ENCODE results near the gene TYW3. TPM values are rescaled to one million over a fixed set of nuclear protein-coding genes. Genes with fewer than 3 reads are reported as not detected.

Gene TYW3
- total and polyA plus RNA-seq, 2 experiments from 2014 or later, result 10.9 to 22.0 TPM

DNA sequence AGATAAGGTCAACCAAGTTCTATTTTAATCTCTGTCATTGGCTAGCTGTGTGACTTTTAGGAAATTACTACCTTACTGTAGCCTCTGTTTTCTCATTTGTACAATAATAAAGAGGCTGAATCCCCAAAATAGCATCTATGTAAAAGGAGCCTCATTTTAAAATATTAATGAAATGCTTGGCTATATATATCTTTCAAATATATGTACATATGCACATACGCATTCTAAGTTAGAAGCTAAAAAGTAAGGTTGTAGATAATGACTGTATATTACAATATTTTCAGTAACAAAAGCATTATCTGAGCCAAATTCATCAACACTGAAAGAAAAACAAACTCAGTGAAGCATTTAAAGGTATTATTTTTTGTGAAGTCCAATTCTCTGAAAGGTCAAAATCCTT, 44.6 kb downstream of the TYW3 start:
- H3K4me3 ChIP-seq, result no peak overlapping the region
- no peak overlapping the region for H3K27ac ChIP-seq
- no peaks in the 10 kb centered on the region for H3K36me3 ChIP-seq
- H3K4me1 ChIP-seq (ENCODE audit: low read depth), result peaks cover 13% of the 10 kb centered on the region
- H3K27me3 ChIP-seq, result no peaks in the 10 kb centered on the region
- no peak for DNase-seq (ENCODE audit: low read depth in 1 of 2, low spot score in 1 of 2)
- no peak for TF ChIP-seq CTCF (IDR thresholded peaks at IDR 0.05; ENCODE audit: low read depth, low read length)
- no peaks in the 10 kb centered on the region for H3K9me3 ChIP-seq (ENCODE audit: low read depth)

DNA sequence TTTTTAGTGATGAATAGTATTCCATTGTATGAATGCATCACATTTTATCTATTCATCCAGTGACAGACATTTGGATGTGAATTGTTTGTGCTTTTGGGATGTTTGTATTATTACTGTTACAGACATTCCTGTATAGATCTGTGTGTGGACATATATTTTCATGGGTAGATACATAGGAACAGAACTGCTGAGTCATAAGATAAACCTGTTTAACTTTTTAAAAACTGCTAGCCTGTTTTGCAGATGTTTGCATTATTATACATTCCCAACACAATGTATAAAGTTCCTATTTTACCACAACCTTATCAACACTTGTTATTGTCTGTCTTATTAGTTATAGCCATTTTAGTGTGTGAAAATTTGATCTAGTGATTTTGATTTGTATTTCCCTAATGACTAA, 46.8 kb downstream of the TYW3 start:
- Histone ChIP-seq H3K27me3 (no peaks in the 10 kb centered on the region), H3K27ac (no peak overlapping the region), H3K4me3 (no peak overlapping the region), H3K4me1 (ENCODE audit: low read depth) (no peaks in the 10 kb centered on the region), H3K36me3 (no peaks in the 10 kb centered on the region), H3K9me3 (ENCODE audit: low read depth) (no peaks in the 10 kb centered on the region)
- no peak for TF ChIP-seq CTCF (IDR thresholded peaks at IDR 0.05; ENCODE audit: low read depth, low read length)
- DNase-seq (ENCODE audit: low read depth in 1 of 2, low spot score in 1 of 2), result no peak

- Histone ChIP-seq H3K9me3 (ENCODE audit: low read depth) (no peaks in the 10 kb centered on the region), H3K4me3 (no peak overlapping the region), H3K27ac (no peak overlapping the region), H3K27me3 (no peaks in the 10 kb centered on the region), H3K36me3 (no peaks in the 10 kb centered on the region), H3K4me1 (ENCODE audit: low read depth) (no peaks in the 10 kb centered on the region)
- DNase-seq (ENCODE audit: low read depth in 1 of 2, low spot score in 1 of 2), result no peak
- no peak for TF ChIP-seq CTCF (IDR thresholded peaks at IDR 0.05; ENCODE audit: low read depth, low read length)
These were observed 47.6 kb downstream of the TYW3 start for GRCh38 chr1:74780594-74780993.

- H3K36me3 ChIP-seq, result no peaks in the 10 kb centered on the region
- no peak for TF ChIP-seq CTCF (IDR thresholded peaks at IDR 0.05; ENCODE audit: low read depth, low read length)
These were observed 53.0 kb downstream of the TYW3 start for GRCh38 chr1:74785944-74786343.

GRCh38 chr1:74790453-74790852, 57.5 kb downstream of the TYW3 start:
- no peak for TF ChIP-seq CTCF (IDR thresholded peaks at IDR 0.05; ENCODE audit: low read depth, low read length)
- DNase-seq (ENCODE audit: low read depth in 1 of 2, low spot score in 1 of 2), result no peak
- Histone ChIP-seq H3K9me3 (ENCODE audit: low read depth) (no peaks in the 10 kb centered on the region), H3K36me3 (no peaks in the 10 kb centered on the region), H3K4me1 (ENCODE audit: low read depth) (no peaks in the 10 kb centered on the region), H3K27ac (no peak overlapping the region), H3K27me3 (no peaks in the 10 kb centered on the region), H3K4me3 (no peak overlapping the region)

More at GRCh38 chr1:74785944-74786343, 53.0 kb downstream of the TYW3 start:
- H3K9me3 ChIP-seq (ENCODE audit: low read depth), result no peaks in the 10 kb centered on the region
- H3K4me1 ChIP-seq (ENCODE audit: low read depth), result no peaks in the 10 kb centered on the region
- no peak for DNase-seq (ENCODE audit: low read depth in 1 of 2, low spot score in 1 of 2)
- H3K27ac ChIP-seq, result no peak overlapping the region
- H3K27me3 ChIP-seq, result no peaks in the 10 kb centered on the region
- no peak overlapping the region for H3K4me3 ChIP-seq

- Histone ChIP-seq H3K36me3 (no peaks in the 10 kb centered on the region), H3K4me1 (ENCODE audit: low read depth) (no peaks in the 10 kb centered on the region), H3K4me3 (no peak overlapping the region), H3K27ac (no peak overlapping the region), H3K27me3 (no peaks in the 10 kb centered on the region), H3K9me3 (ENCODE audit: low read depth) (no peaks in the 10 kb centered on the region)
- no peak for TF ChIP-seq CTCF (IDR thresholded peaks at IDR 0.05; ENCODE audit: low read depth, low read length)
- no peak for DNase-seq (ENCODE audit: low read depth in 1 of 2, low spot score in 1 of 2)
These were observed 58.5 kb downstream of the TYW3 start for GRCh38 chr1:74791491-74791890.
